ENCODE measurements around the gene LGI4.

- TF ChIP-seq, protein P1, sequence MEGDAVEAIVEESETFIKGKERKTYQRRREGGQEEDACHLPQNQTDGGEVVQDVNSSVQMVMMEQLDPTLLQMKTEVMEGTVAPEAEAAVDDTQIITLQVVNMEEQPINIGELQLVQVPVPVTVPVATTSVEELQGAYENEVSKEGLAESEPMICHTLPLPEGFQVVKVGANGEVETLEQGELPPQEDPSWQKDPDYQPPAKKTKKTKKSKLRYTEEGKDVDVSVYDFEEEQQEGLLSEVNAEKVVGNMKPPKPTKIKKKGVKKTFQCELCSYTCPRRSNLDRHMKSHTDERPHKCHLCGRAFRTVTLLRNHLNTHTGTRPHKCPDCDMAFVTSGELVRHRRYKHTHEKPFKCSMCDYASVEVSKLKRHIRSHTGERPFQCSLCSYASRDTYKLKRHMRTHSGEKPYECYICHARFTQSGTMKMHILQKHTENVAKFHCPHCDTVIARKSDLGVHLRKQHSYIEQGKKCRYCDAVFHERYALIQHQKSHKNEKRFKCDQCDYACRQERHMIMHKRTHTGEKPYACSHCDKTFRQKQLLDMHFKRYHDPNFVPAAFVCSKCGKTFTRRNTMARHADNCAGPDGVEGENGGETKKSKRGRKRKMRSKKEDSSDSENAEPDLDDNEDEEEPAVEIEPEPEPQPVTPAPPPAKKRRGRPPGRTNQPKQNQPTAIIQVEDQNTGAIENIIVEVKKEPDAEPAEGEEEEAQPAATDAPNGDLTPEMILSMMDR (conservative IDR thresholded peaks at IDR 0.05; ENCODE audit: low read length) = peak; percentile 63
- TF ChIP-seq EZH2phosphoT487 (IDR thresholded peaks at IDR 0.05; ENCODE audit: borderline replicate concordance) = no peak
Observed at GRCh38 chr19:35153701-35154524, 19.1 kb upstream of the LGI4 start.
